GM23338 (cell line): Measurements from ENCODE around the gene KRT17. TPM values are rescaled to one million over a fixed set of nuclear protein-coding genes. Genes with fewer than 3 reads are reported as not detected.

Source experiments
- ATAC-seq: fragments of 200-7000 bp; cut with Tn5 transposase; 3 replicates; pipeline ENCODE4 v1.9.1; 2020
- DNase-seq: peaks from one replicate; pipeline ENCODE4 v3.0.0-alpha.2; 2015; ENCODE audit warnings: low spot score
- H2AFZ ChIP-seq: fragments of 200-600 bp; sonication (generic); 2 replicates; pipeline ENCODE4 v1.8.0; 2016; ENCODE audit warnings: antibody characterized with exemption, mild to moderate bottlenecking, moderate library complexity
- H3F3A ChIP-seq: fragments of 200-600 bp; sonication (generic); replicated peaks from 2 replicates; pipeline ENCODE4 v1.8.0; 2017; ENCODE audit warnings: antibody characterized with exemption, mixed run types, low read depth
- H3K27ac ChIP-seq: fragments of 200-600 bp; sonication (generic); 2 replicates; pipeline ENCODE4 v1.6.1; 2016; ENCODE audit warnings: low read depth
- H3K27me3 ChIP-seq: fragments of 200-600 bp; sonication (generic); 2 replicates; pipeline ENCODE4 v1.8.0; 2016; ENCODE audit warnings: mild to moderate bottlenecking, mixed run types, moderate library complexity; ENCODE audit not compliant: insufficient read depth
- H3K36me3 ChIP-seq: fragments of 200-600 bp; sonication (generic); 2 replicates; pipeline ENCODE4 v1.8.0; 2016; ENCODE audit warnings: mild to moderate bottlenecking; ENCODE audit not compliant: insufficient read depth
- H3K4me1 ChIP-seq: fragments of 200-600 bp; sonication (generic); 2 replicates; pipeline ENCODE4 v1.8.0; 2016; ENCODE audit warnings: mild to moderate bottlenecking, moderate library complexity; ENCODE audit not compliant: insufficient read depth
- H3K4me2 ChIP-seq: fragments of 200-600 bp; sonication (generic); 2 replicates; pipeline ENCODE4 v1.7.1; 2017; ENCODE audit warnings: mixed run types
- H3K4me3 ChIP-seq: fragments of 200-600 bp; sonication (generic); 2 replicates; pipeline ENCODE4 v1.6.1; 2016; ENCODE audit warnings: mixed run types
- H3K79me2 ChIP-seq: fragments of 200-600 bp; sonication (generic); replicated peaks from 2 replicates; pipeline ENCODE4 v1.8.0; 2017; ENCODE audit warnings: mild to moderate bottlenecking; ENCODE audit not compliant: insufficient read depth
- H3K9me2 ChIP-seq: fragments of 200-600 bp; sonication (generic); 2 replicates; pipeline ENCODE4 v1.8.0; 2017; ENCODE audit not compliant: insufficient read depth
- H4K20me1 ChIP-seq: fragments of 200-600 bp; sonication (generic); replicated peaks from 2 replicates; pipeline ENCODE4 v1.8.0; 2017; ENCODE audit warnings: mild to moderate bottlenecking; ENCODE audit not compliant: insufficient read depth
- H3K27ac Mint-ChIP-seq: 2 replicates; pipeline ENCODE4 v1.8.0; 2020; ENCODE audit warnings: inconsistent platforms, mild to moderate bottlenecking, moderate library complexity, mixed read lengths
- H3K27me3 Mint-ChIP-seq: 3 replicates; pipeline ENCODE4 v1.8.0; 2022; ENCODE audit warnings: low read depth, mild to moderate bottlenecking, moderate library complexity, mixed read lengths, inconsistent platforms; ENCODE audit not compliant: insufficient read depth, poor library complexity
- H3K36me3 Mint-ChIP-seq: 3 replicates; pipeline ENCODE4 v1.8.0; 2021; ENCODE audit warnings: low read depth, mild to moderate bottlenecking, inconsistent platforms, moderate library complexity, mixed read lengths
- H3K4me1 Mint-ChIP-seq: 3 replicates; pipeline ENCODE4 v1.8.0; 2020; ENCODE audit warnings: mild to moderate bottlenecking, inconsistent platforms, mixed read lengths
- H3K4me3 Mint-ChIP-seq: 3 replicates; pipeline ENCODE4 v1.8.0; 2021; ENCODE audit warnings: moderate library complexity, mild to moderate bottlenecking, inconsistent platforms, mixed read lengths
- H3K9me3 Mint-ChIP-seq: 3 replicates; pipeline ENCODE4 v1.8.0; 2020; ENCODE audit warnings: moderate library complexity, mild to moderate bottlenecking, inconsistent platforms, mixed read lengths
- CREB1 ChIP-seq: fragments of 250-450 bp; sonication (Bioruptor Pico); IDR thresholded peaks from 2 replicates; pipeline ENCODE4 v1.5.0; 2020; ENCODE audit warnings: low read depth, mild to moderate bottlenecking, moderate library complexity
- ETS1 ChIP-seq: IDR thresholded peaks from 2 replicates; pipeline ENCODE4 v1.6.1; 2016; ENCODE audit warnings: antibody characterized with exemption
- EZH2 ChIP-seq: fragments of 200-600 bp; sonication (generic); IDR thresholded peaks from one replicate; pipeline ENCODE4 v1.8.0; 2017; ENCODE audit warnings: antibody characterized with exemption, mild to moderate bottlenecking, low read depth; ENCODE audit not compliant: unreplicated experiment
- EZH2phosphoT487 ChIP-seq: fragments of 200-600 bp; sonication (generic); IDR thresholded peaks from one replicate; pipeline ENCODE4 v1.8.1; 2018; ENCODE audit warnings: antibody characterized with exemption; ENCODE audit not compliant: unreplicated experiment
- JUNB ChIP-seq: IDR thresholded peaks from one replicate; pipeline ENCODE4 v1.6.1; 2016; ENCODE audit warnings: antibody characterized with exemption; ENCODE audit not compliant: unreplicated experiment
- POLR2AphosphoS5 ChIP-seq: IDR thresholded peaks from 2 replicates; pipeline ENCODE4 v1.6.1; 2016; ENCODE audit warnings: antibody characterized with exemption, low read depth
- STAT1 ChIP-seq: IDR thresholded peaks from one replicate; pipeline ENCODE4 v1.6.1; 2016; ENCODE audit warnings: antibody characterized with exemption; ENCODE audit not compliant: unreplicated experiment
- ZNF114 ChIP-seq: fragments of 250-450 bp; sonication (Bioruptor Pico); IDR thresholded peaks from 2 replicates; pipeline ENCODE4 v1.5.0; 2020; ENCODE audit warnings: mild to moderate bottlenecking, moderate library complexity
- ZNF331 ChIP-seq: fragments of 250-450 bp; sonication (Bioruptor Pico); IDR thresholded peaks from 2 replicates; pipeline ENCODE4 v1.5.0; 2020; ENCODE audit warnings: low read depth, mild to moderate bottlenecking, moderate library complexity
- polyA plus RNA-seq: library from polyadenylated mRNA; unstranded; fragments of >200 nt; fragmentation: Nextera tagmentation; extraction: Ambion mirVana; gene quantifications from 2 replicates; pipeline ENCODE4 v1.2.1, GENCODE V29; 2016
- total RNA-seq: library from RNA; depleted of rRNA; stranded (reverse); fragments of >200 nt; shearing (Covaris generic); gene quantifications from 2 replicates; pipeline ENCODE4 v1.2.3, GENCODE V29; 2014

Gene KRT17
- total and polyA plus RNA-seq, 2 experiments from 2014 or later = 0.63 to 1.8 TPM

GRCh38 chr17:41599680-41600079 is 24.7 kb downstream of the KRT17 start (continued):
- TF ChIP-seq ETS1 (no peak), JUNB (no peak), STAT1 (no peak), CREB1 (CRISPR knock-in tag) (no peak), EZH2 (no peak), POLR2AphosphoS5 (no peak)

GRCh38 chr17:41595585-41595984 is 28.8 kb downstream of the KRT17 start:
- TF ChIP-seq ZNF331 (CRISPR knock-in tag) = no peak
- no peak for TF ChIP-seq EZH2
- no peak for TF ChIP-seq POLR2AphosphoS5
- no peak for TF ChIP-seq STAT1
- no peak for TF ChIP-seq ZNF114 (CRISPR knock-in tag)
- TF ChIP-seq ETS1 = no peak
- no peaks in the 10 kb centered on the region for H3K27me3 ChIP-seq
- Mint-ChIP-seq H3K9me3 (peaks cover 2% of the 10 kb centered on the region; the same call in 2 of the 3 replicates), H3K27me3 (peaks cover 7% of the 10 kb centered on the region), H3K36me3 (no peaks in the 10 kb centered on the region), H3K27ac (no peak overlapping the region), H3K4me1 (no peaks in the 10 kb centered on the region), H3K4me3 (no peak overlapping the region)
- no peaks in the 10 kb centered on the region for H3K4me1 ChIP-seq
- no peaks in the 10 kb centered on the region for H3K36me3 ChIP-seq
- no peaks in the 10 kb centered on the region for H3F3A ChIP-seq
- no peak for DNase-seq
- H3K27ac ChIP-seq = no peak overlapping the region
- ATAC-seq = no peak
- H3K9me2 ChIP-seq = no peaks in the 10 kb centered on the region
- no peak overlapping the region for H2AFZ ChIP-seq
- no peak overlapping the region for H3K4me3 ChIP-seq
- H4K20me1 ChIP-seq = no peaks in the 10 kb centered on the region
- no peak overlapping the region for H3K4me2 ChIP-seq
- H3K79me2 ChIP-seq = no peaks in the 10 kb centered on the region

GRCh38 chr17:41594363-41594915 is 29.9 kb downstream of the KRT17 start:
- peaks cover 2% of the 10 kb centered on the region for H3K4me1 Mint-ChIP-seq
- no peak for ATAC-seq
- H3K27ac ChIP-seq = no peak overlapping the region

More at GRCh38 chr17:41594363-41594915, 29.9 kb downstream of the KRT17 start:
- Mint-ChIP-seq H3K4me3 (no peak overlapping the region), H3K36me3 (no peaks in the 10 kb centered on the region), H3K27ac (no peak overlapping the region), H3K27me3 (peaks cover 8% of the 10 kb centered on the region), H3K9me3 (peaks cover 2% of the 10 kb centered on the region)
- H3K27me3 ChIP-seq = no peaks in the 10 kb centered on the region
- H3F3A ChIP-seq = no peaks in the 10 kb centered on the region
- H2AFZ ChIP-seq = no peak overlapping the region
- no peak for DNase-seq
- H3K79me2 ChIP-seq = no peaks in the 10 kb centered on the region
- no peak for TF ChIP-seq POLR2AphosphoS5
- no peak for TF ChIP-seq EZH2phosphoT487
- no peaks in the 10 kb centered on the region for H4K20me1 ChIP-seq
- no peaks in the 10 kb centered on the region for H3K36me3 ChIP-seq
- no peaks in the 10 kb centered on the region for H3K9me2 ChIP-seq
- H3K4me2 ChIP-seq = no peak overlapping the region
- H3K4me1 ChIP-seq = no peaks in the 10 kb centered on the region
- no peak overlapping the region for H3K4me3 ChIP-seq
